MM.1S (cell line): ENCODE data around the gene CCDC169.

ENCODE experiments used
- EZH2 ChIP-seq: fragments of 300-600 bp; sonication (generic); optimal IDR thresholded peaks from 2 replicates; pipeline ENCODE3; 2017; ENCODE audit warnings: low read depth, mild to moderate bottlenecking, antibody characterized with exemption, low read length, mixed read lengths
- TF ChIP-seq, protein P1 (sequence below): fragments of 300-600 bp; sonication (generic); IDR thresholded peaks from 2 replicates; pipeline ENCODE4 v1.5.1; 2016; ENCODE audit warnings: antibody characterized with exemption, low read length, mixed read lengths

DNA sequence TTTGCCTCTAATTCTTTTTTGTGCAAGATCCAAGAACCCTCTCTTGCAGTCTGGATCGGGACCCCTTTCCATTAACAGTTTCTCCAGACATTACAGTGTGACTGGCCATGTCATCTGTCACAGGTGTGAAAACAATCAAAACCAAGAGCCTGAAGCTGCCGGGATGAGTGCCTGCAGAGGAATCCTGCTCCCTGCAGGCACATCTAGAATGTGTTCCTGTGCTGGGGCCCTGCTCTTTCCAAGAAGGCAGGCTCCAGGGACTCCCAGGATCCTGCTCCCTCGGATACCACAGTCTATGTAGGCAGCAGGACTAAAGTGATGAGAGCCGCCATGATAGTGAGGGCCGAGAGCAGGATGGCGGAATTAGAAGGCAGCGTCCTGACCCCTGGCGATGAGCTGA, 38.8 kb downstream of the CCDC169 start:
- TF ChIP-seq, protein P1, sequence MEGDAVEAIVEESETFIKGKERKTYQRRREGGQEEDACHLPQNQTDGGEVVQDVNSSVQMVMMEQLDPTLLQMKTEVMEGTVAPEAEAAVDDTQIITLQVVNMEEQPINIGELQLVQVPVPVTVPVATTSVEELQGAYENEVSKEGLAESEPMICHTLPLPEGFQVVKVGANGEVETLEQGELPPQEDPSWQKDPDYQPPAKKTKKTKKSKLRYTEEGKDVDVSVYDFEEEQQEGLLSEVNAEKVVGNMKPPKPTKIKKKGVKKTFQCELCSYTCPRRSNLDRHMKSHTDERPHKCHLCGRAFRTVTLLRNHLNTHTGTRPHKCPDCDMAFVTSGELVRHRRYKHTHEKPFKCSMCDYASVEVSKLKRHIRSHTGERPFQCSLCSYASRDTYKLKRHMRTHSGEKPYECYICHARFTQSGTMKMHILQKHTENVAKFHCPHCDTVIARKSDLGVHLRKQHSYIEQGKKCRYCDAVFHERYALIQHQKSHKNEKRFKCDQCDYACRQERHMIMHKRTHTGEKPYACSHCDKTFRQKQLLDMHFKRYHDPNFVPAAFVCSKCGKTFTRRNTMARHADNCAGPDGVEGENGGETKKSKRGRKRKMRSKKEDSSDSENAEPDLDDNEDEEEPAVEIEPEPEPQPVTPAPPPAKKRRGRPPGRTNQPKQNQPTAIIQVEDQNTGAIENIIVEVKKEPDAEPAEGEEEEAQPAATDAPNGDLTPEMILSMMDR: no peak
- TF ChIP-seq EZH2: no peak
